ENCODE results near the gene NME1. TPM values are rescaled to one million over a fixed set of nuclear protein-coding genes. Genes with fewer than 3 reads are reported as not detected.

The NME1 gene
- total RNA-seq, 1 experiment from 2014 or later, result 459 TPM

- no peak for DNase-seq (ENCODE audit: extremely low read depth, low read depth)
Measured at GRCh38 chr17:51188271-51188833, 35.0 kb downstream of the NME1 start.

- no peak for DNase-seq (ENCODE audit: extremely low read depth, low read depth)
Measured at GRCh38 chr17:51189162-51189561, 35.8 kb downstream of the NME1 start.

GRCh38 chr17:51189628-51190027 is 36.3 kb downstream of the NME1 start:
- no peak for DNase-seq (ENCODE audit: extremely low read depth, low read depth)

DNA sequence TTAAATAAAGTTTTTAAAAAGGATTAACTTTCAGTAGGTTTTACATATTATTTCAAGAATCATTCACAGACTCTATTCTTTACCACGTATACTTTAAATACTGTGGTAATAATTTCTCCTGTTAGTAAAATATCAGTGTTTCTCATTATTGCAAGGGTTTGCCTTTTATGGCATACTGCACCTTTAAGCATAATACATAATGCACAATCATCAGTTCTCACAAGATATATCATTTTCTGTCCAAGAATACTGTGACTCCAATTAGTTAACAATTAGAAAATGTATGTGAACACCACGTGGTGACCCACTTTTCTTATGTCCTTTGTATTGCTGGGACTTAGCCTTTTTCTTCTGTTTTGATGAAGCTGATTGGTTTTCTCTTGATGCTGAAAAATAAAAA is 38.5 kb downstream of the NME1 start:
- DNase-seq (ENCODE audit: extremely low read depth, low read depth), result no peak

DNA sequence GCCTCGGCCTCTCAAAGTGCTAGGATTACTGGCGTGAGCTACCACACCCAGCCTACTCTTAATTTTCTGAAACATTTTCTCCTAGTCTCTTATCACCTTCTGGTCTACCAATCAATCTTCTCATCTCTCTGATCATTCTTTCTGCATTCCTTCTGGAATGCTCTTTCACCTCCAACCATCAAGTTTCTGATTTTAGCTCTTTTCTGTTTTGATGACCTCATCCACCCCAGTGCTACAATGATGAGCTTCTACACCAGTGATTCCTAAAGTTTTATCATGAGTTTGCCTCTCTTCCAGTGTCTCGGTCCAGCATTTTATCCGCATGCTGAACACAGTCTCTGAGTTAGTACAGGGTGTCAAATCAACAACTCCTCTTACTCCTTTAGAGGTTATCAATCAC is 44.4 kb downstream of the NME1 start:
- no peak for DNase-seq (ENCODE audit: extremely low read depth, low read depth)

GRCh38 chr17:51200295-51200694 is 46.9 kb downstream of the NME1 start:
- no peak for DNase-seq (ENCODE audit: extremely low read depth, low read depth)

DNA sequence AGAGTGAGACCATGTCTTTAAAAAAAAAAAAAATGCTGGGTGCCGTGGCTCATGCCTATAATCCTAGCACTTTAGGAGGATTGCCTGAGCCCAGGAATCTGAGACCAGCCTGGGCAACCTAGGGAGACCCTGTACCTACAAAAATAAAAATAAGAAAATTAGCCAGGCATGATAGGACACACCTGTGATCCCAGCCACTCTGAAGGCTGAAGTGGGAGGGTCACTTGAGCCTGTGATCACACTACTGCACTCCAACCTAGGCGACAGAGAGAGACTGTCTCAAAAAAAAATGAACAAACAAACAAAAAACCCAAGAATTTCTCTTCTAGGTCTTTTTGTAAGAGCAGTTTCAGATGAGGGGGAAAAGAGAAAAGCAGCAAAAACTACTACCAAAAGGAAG is 47.5 kb downstream of the NME1 start:
- DNase-seq (ENCODE audit: extremely low read depth, low read depth), result no peak

DNA sequence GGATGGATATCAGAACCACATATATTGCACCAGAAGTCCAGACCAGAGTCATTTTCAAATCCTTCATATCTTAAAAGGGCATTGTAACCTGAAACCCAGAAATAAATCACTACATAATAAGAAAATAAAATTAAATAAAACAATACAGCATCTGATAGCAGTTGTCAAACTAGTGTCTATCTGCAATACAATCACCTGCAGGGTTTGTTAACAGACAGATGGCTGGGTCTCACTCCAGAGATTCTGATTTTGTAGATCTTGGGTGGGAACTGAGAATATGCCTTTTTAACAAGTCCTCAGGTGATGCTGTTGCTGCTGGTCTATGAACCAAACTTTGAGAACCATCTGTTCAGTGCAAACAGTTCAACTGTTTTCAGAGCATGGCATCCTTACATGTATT is 50.5 kb downstream of the NME1 start:
- DNase-seq (ENCODE audit: extremely low read depth, low read depth), result no peak

Other genes starting within 250 kb of the NME1 start
- 66.5 and 67.8 TPM in 2 replicates for gene SPAG9, start 32.7 kb upstream of the NME1 start, total RNA-seq (2014; rRNA removed; shearing (Covaris generic))
- gene NME2, start 12.9 kb downstream of the NME1 start, total RNA-seq (2014; rRNA removed; shearing (Covaris generic)), result 769 and 858 TPM in 2 replicates
- gene MBTD1, start 106.5 kb downstream of the NME1 start, total RNA-seq (2014; rRNA removed; shearing (Covaris generic)), result 11.5 and 12.7 TPM in 2 replicates
- 70.6 and 71.0 TPM in 2 replicates for gene UTP18, start 107.0 kb downstream of the NME1 start, total RNA-seq (2014; rRNA removed; shearing (Covaris generic))

All from NCI-H460 (cell line).